Measurements from ENCODE around the gene NEDD4L. TPM values are rescaled to one million over a fixed set of nuclear protein-coding genes. Genes with fewer than 3 reads are reported as not detected.

NEDD4L gene
- total and polyA plus RNA-seq, 2 experiments from 2014 or later: 36.2 to 72.3 TPM

DNA sequence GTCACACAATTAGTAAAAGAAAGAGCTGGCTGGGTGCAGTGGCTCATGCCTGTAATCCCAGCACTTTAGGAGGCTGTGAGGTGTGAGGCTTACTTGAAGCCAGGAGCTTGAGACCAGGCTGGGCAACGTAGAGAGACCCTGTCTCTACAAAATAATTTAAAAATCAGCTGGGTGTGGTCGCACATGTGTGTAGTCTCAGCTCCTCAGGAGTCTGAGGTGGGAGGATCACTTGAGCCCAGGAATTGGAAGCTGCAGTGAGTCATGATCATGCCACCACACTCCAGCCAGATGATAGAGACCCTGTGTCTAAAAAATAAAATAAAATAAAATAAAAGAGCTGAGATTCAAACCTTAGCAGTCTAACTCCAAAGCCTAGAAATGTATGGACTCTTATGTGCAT is 39.0 kb upstream of the NEDD4L start:
- no peak for ATAC-seq
- H3F3A ChIP-seq (replicated peaks; ENCODE audit: low read depth): no peaks in the 10 kb centered on the region
- Mint-ChIP-seq H3K4me1 (no peaks in the 10 kb centered on the region), H3K9me3 (no peaks in the 10 kb centered on the region), H3K27ac (no peak overlapping the region), H3K36me3 (ENCODE audit: low read depth) (no peaks in the 10 kb centered on the region), H3K27me3 (ENCODE audit: insufficient read depth, low read depth, poor library complexity) (no peaks in the 10 kb centered on the region), H3K4me3 (no peak overlapping the region)
- no peak overlapping the region for H2AFZ ChIP-seq
- no peaks in the 10 kb centered on the region for H4K20me1 ChIP-seq (replicated peaks; ENCODE audit: insufficient read depth)
- TF ChIP-seq POLR2AphosphoS5 (IDR thresholded peaks at IDR 0.05; ENCODE audit: low read depth) (no peak), EZH2phosphoT487 (IDR thresholded peaks at IDR 0.05; ENCODE audit: unreplicated experiment) (no peak), ZNF462 (CRISPR knock-in tag; IDR thresholded peaks at IDR 0.05) (no peak), ZNF114 (CRISPR knock-in tag; IDR thresholded peaks at IDR 0.05) (no peak), EZH2 (IDR thresholded peaks at IDR 0.05; ENCODE audit: low read depth, unreplicated experiment) (no peak), NANOG (IDR thresholded peaks at IDR 0.05; ENCODE audit: borderline replicate concordance) (no peak), CREB1 (CRISPR knock-in tag; IDR thresholded peaks at IDR 0.05; ENCODE audit: low read depth) (no peak), ZNF331 (CRISPR knock-in tag; IDR thresholded peaks at IDR 0.05; ENCODE audit: low read depth) (no peak), JUNB (IDR thresholded peaks at IDR 0.05; ENCODE audit: unreplicated experiment) (no peak), ETS1 (IDR thresholded peaks at IDR 0.05) (no peak), STAT1 (IDR thresholded peaks at IDR 0.05; ENCODE audit: unreplicated experiment) (no peak)
- TF ChIP-seq, protein P1, sequence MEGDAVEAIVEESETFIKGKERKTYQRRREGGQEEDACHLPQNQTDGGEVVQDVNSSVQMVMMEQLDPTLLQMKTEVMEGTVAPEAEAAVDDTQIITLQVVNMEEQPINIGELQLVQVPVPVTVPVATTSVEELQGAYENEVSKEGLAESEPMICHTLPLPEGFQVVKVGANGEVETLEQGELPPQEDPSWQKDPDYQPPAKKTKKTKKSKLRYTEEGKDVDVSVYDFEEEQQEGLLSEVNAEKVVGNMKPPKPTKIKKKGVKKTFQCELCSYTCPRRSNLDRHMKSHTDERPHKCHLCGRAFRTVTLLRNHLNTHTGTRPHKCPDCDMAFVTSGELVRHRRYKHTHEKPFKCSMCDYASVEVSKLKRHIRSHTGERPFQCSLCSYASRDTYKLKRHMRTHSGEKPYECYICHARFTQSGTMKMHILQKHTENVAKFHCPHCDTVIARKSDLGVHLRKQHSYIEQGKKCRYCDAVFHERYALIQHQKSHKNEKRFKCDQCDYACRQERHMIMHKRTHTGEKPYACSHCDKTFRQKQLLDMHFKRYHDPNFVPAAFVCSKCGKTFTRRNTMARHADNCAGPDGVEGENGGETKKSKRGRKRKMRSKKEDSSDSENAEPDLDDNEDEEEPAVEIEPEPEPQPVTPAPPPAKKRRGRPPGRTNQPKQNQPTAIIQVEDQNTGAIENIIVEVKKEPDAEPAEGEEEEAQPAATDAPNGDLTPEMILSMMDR (conservative IDR thresholded peaks at IDR 0.05; ENCODE audit: low read depth in 2 of 2): no peak
- TF ChIP-seq, protein P2, sequence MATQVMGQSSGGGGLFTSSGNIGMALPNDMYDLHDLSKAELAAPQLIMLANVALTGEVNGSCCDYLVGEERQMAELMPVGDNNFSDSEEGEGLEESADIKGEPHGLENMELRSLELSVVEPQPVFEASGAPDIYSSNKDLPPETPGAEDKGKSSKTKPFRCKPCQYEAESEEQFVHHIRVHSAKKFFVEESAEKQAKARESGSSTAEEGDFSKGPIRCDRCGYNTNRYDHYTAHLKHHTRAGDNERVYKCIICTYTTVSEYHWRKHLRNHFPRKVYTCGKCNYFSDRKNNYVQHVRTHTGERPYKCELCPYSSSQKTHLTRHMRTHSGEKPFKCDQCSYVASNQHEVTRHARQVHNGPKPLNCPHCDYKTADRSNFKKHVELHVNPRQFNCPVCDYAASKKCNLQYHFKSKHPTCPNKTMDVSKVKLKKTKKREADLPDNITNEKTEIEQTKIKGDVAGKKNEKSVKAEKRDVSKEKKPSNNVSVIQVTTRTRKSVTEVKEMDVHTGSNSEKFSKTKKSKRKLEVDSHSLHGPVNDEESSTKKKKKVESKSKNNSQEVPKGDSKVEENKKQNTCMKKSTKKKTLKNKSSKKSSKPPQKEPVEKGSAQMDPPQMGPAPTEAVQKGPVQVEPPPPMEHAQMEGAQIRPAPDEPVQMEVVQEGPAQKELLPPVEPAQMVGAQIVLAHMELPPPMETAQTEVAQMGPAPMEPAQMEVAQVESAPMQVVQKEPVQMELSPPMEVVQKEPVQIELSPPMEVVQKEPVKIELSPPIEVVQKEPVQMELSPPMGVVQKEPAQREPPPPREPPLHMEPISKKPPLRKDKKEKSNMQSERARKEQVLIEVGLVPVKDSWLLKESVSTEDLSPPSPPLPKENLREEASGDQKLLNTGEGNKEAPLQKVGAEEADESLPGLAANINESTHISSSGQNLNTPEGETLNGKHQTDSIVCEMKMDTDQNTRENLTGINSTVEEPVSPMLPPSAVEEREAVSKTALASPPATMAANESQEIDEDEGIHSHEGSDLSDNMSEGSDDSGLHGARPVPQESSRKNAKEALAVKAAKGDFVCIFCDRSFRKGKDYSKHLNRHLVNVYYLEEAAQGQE (IDR thresholded peaks at IDR 0.05; ENCODE audit: unreplicated experiment): no peak
- H3K4me1 ChIP-seq (ENCODE audit: insufficient read depth): no peaks in the 10 kb centered on the region
- 0 out of 2 replicates have a peak, but pooled peaks cover 8% of the 10 kb centered on the region for H3K9me2 ChIP-seq (ENCODE audit: insufficient read depth)
- no peaks in the 10 kb centered on the region for H3K27me3 ChIP-seq (ENCODE audit: insufficient read depth)
- H3K36me3 ChIP-seq (ENCODE audit: insufficient read depth): no peaks in the 10 kb centered on the region
- H3K4me2 ChIP-seq: no peak overlapping the region
- H3K79me2 ChIP-seq (replicated peaks; ENCODE audit: insufficient read depth): no peaks in the 10 kb centered on the region
- DNase-seq (ENCODE audit: low spot score): no peak
- no peak overlapping the region for H3K4me3 ChIP-seq
- H3K27ac ChIP-seq (ENCODE audit: low read depth): no peak overlapping the region
